ENCODE measurements around the gene CASD1.

Gene CASD1

GRCh38 chr7:94594882-94595281, 85.3 kb downstream of the CASD1 start:
- no peak for FAIRE-seq
- no peak for DNase-seq (ENCODE audit: insufficient read length, low spot score)
- TF ChIP-seq SPI1 (IDR thresholded peaks at IDR 0.05; ENCODE audit: low read depth, low read length) = no peak
- no peak for TF ChIP-seq POLR2AphosphoS5 (IDR thresholded peaks at IDR 0.05; ENCODE audit: low read depth, low read length)
- TF ChIP-seq PAX5 (IDR thresholded peaks at IDR 0.05; ENCODE audit: insufficient read depth, low read length, severe bottlenecking) = no peak
- no peak for TF ChIP-seq POLR2A (IDR thresholded peaks at IDR 0.05; ENCODE audit: low read depth, low read length)
- TF ChIP-seq TAF1 (IDR thresholded peaks at IDR 0.05; ENCODE audit: low read depth, low read length) = no peak
- TF ChIP-seq POU2F2 (IDR thresholded peaks at IDR 0.05; ENCODE audit: low read depth, low read length) = no peak

DNA sequence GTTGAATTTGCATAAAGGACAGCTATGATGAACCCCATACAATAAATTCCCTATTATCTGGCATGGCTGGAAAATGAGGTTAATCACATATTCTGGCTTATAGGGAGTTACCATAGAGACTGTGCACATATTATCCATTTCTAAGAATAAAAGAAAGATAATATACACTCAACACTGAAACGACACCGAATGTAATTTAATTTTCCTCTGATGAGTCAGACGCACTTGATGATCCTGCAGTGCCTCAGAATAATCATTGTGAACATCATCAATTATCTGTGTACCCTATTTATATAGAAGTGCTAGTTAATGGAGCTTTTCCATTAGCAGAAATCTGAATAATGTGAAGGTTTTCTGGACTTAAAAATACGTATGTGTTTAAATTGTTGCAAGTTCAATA, 86.1 kb downstream of the CASD1 start:
- TF ChIP-seq POLR2AphosphoS5 (IDR thresholded peaks at IDR 0.05; ENCODE audit: low read depth, low read length) (no peak), PAX5 (IDR thresholded peaks at IDR 0.05; ENCODE audit: insufficient read depth, low read length, severe bottlenecking) (no peak), SPI1 (IDR thresholded peaks at IDR 0.05; ENCODE audit: low read depth, low read length) (no peak), POU2F2 (IDR thresholded peaks at IDR 0.05; ENCODE audit: low read depth, low read length) (no peak), TAF1 (IDR thresholded peaks at IDR 0.05; ENCODE audit: low read depth, low read length) (no peak)
- FAIRE-seq (no peak), DNase-seq (ENCODE audit: insufficient read length, low spot score) (no peak)

DNA sequence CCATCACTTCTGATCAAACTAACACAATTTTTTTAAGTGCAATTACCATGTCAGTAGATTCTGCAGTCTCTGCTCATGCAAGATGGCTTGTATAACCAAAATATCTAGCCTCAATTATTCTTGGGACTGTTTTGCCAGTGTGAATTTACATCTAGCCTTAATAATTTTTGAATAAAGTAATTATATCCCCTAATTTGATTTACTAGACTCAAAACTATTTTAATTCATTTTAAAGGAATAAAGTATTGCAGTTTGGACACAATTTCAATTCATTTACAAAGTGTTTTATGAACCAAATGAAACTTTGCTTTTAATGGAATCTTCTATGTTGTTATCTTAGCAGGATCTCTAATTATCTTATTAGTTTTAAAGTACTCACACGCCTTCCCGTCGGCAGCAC, 90.7 kb downstream of the CASD1 start:
- DNase-seq (ENCODE audit: insufficient read length, low spot score) (no peak), FAIRE-seq (no peak)
- TF ChIP-seq SPI1 (IDR thresholded peaks at IDR 0.05; ENCODE audit: low read depth, low read length) = no peak
- no peak for TF ChIP-seq PAX5 (IDR thresholded peaks at IDR 0.05; ENCODE audit: insufficient read depth, low read length, severe bottlenecking)
- no peak for TF ChIP-seq POLR2A (IDR thresholded peaks at IDR 0.05; ENCODE audit: low read depth, low read length)
- no peak for TF ChIP-seq POU2F2 (IDR thresholded peaks at IDR 0.05; ENCODE audit: low read depth, low read length)
- no peak for TF ChIP-seq POLR2AphosphoS5 (IDR thresholded peaks at IDR 0.05; ENCODE audit: low read depth, low read length)
- no peak for TF ChIP-seq TAF1 (IDR thresholded peaks at IDR 0.05; ENCODE audit: low read depth, low read length)

DNA sequence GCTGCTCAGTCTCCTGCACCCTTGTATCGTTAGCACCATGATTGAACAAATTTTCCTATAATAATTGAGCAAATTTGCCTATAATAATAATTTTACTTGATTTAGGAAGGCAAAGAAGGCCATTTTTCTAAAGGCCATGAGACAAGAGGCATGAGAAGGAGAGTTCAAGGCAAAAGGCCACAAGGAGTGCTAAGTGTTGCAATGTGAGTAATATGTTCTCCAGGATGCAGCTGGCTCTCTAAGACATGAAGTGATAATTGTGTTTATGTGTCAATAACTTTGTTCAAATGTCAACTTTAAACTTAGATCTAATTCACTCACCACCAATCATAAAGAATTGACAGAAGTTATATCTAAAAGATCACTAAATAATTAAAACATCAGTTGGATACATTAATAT, 92.6 kb downstream of the CASD1 start:
- DNase-seq (ENCODE audit: insufficient read length, low spot score) (no peak), FAIRE-seq (no peak)

DNA sequence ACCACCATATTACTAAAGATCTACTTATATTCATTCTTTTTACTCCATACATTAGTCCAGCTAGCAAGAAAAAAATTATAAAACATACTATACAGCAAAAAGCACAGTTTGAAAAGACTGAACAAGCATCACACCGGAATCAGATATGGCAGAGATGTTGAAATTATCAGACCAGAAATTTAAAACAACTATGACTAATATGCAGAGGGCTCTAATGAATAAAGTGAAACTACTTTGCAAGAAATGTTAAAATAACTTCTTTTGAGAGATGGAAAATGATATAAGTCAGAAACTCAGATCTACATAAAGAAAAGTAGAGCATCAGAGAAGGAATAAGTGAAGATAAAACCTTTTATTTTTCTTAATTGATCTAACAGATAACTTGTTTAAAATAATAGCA, 95.4 kb downstream of the CASD1 start:
- TF ChIP-seq TAF1 (IDR thresholded peaks at IDR 0.05; ENCODE audit: low read depth, low read length) (no peak), PAX5 (IDR thresholded peaks at IDR 0.05; ENCODE audit: insufficient read depth, low read length, severe bottlenecking) (peak; percentile 15), POLR2AphosphoS5 (IDR thresholded peaks at IDR 0.05; ENCODE audit: low read depth, low read length) (no peak), SPI1 (IDR thresholded peaks at IDR 0.05; ENCODE audit: low read depth, low read length) (no peak)
- no peak for DNase-seq (ENCODE audit: insufficient read length, low spot score)
- no peak for FAIRE-seq

More for the DNA sequence above, 92.6 kb downstream of the CASD1 start:
- TF ChIP-seq POLR2AphosphoS5 (IDR thresholded peaks at IDR 0.05; ENCODE audit: low read depth, low read length) (no peak), POLR2A (IDR thresholded peaks at IDR 0.05; ENCODE audit: low read depth, low read length) (no peak), SPI1 (IDR thresholded peaks at IDR 0.05; ENCODE audit: low read depth, low read length) (no peak)
